Suprapubic skin (tissue), 3 donors: ENCODE measurements around the gene CALN1.

Experiments
- POLR2AphosphoS5 ChIP-seq, 3 donors: sonication (generic); formaldehyde crosslinking; IDR thresholded peaks; one replicate each; pipeline ENCODE4 v1.6.1; 2017; ENCODE audit warnings: antibody characterized with exemption in 3 of 3
- TF ChIP-seq, protein P1 (sequence below), 2 donors: fragments of 200-600 bp in 1 of 2; fragments of 450-650 bp in 1 of 2; sonication (generic) in 1 of 2; IDR thresholded peaks; one replicate each; pipeline ENCODE4 v1.5.1; 2016 to 2019; ENCODE audit warnings: antibody characterized with exemption in 2 of 2, mild to moderate bottlenecking in 1 of 2, moderate library complexity in 1 of 2

DNA sequence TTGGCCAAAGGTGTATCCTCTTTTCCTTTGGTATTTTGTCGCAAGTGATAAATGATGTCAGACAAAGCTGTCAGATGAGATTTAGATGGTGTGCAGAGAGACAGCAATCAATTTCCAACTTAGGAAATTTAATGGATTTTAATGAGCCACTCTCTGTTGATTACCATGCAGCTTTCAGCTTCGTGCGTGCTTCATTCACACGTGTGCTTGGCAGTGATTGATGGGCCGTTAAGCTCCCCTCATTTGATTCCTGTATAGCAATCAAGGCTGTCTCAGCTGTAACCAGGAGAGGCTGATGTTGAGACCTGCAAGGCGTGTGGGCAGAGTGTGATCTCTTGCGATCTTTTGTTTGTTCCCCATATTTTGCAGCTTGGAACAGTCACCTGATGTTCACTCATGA lies 439.6 kb downstream of the CALN1 start:
- TF ChIP-seq POLR2AphosphoS5 (IDR thresholded peaks at IDR 0.05): no peak
- TF ChIP-seq, protein P1, sequence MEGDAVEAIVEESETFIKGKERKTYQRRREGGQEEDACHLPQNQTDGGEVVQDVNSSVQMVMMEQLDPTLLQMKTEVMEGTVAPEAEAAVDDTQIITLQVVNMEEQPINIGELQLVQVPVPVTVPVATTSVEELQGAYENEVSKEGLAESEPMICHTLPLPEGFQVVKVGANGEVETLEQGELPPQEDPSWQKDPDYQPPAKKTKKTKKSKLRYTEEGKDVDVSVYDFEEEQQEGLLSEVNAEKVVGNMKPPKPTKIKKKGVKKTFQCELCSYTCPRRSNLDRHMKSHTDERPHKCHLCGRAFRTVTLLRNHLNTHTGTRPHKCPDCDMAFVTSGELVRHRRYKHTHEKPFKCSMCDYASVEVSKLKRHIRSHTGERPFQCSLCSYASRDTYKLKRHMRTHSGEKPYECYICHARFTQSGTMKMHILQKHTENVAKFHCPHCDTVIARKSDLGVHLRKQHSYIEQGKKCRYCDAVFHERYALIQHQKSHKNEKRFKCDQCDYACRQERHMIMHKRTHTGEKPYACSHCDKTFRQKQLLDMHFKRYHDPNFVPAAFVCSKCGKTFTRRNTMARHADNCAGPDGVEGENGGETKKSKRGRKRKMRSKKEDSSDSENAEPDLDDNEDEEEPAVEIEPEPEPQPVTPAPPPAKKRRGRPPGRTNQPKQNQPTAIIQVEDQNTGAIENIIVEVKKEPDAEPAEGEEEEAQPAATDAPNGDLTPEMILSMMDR (IDR thresholded peaks at IDR 0.05): no peak
